K562 (cell line): ENCODE measurements around the gene ZNF488. TPM values are rescaled to one million over a fixed set of nuclear protein-coding genes. Genes with fewer than 3 reads are reported as not detected.

ENCODE experiments used
- ATAC-seq: fragments of 200-7000 bp; cut with Tn5 transposase; 3 replicates; pipeline ENCODE4 v1.9.1; 2020; ENCODE audit warnings: moderate library complexity
- BruUV-seq: library from RNA; stranded (reverse); fragments of 400-500 nt; replicated peaks from 2 replicates; lab custom pipeline; 2021; lab: Mats Ljungman, UMichigan
- CTCF ChIA-PET: fragments of 300-600 bp; formaldehyde crosslinking; extraction: SDS; loops from one replicate; lab custom pipeline; 2021; ENCODE audit warnings: low intra/inter-chr PET ratio; lab: Yijun Ruan, JAX
- POLR2A ChIA-PET: fragments of 300-600, 350-650 bp; sonication (Branson Sonifier 250); formaldehyde crosslinking; extraction: SDS; loops from one replicate; lab custom pipeline; 2021; ENCODE audit warnings: antibody characterized with exemption, inconsistent platforms; lab: Yijun Ruan, JAX
- DNase-seq, 4 experiments: peaks; one replicate each; pipeline versions ENCODE4 v3.0.0 to v3.0.0-alpha.2; 2011 to 2018; ENCODE audit warnings: low spot score in 3 of 4, mixed read lengths in 3 of 4; ENCODE audit errors: extremely low read depth in 1 of 4
- FAIRE-seq: peaks from 2 replicates; lab custom pipeline; 2011; peaks lifted over from hg19 to GRCh38; lab: Jason Lieb, UNC
- H2AFZ ChIP-seq: 2 replicates; pipeline ENCODE4 v1.6.0; 2011; ENCODE audit warnings: low read depth, low read length, control low read depth, inconsistent platforms
- H3K27ac ChIP-seq: fragments of 200-600 bp; 3 replicates; pipeline ENCODE4 v1.8.0; 2011; ENCODE audit warnings: low read depth, mild to moderate bottlenecking, control low read depth, inconsistent platforms, low read length, moderate library complexity, mixed read lengths; ENCODE audit errors: extremely low read depth
- H3K27me3 ChIP-seq, 2 experiments: fragments of 300-600 bp in 1 of 2; 2 replicates in 1 of 2; 3 replicates in 1 of 2; pipeline versions ENCODE4 v1.6.0 to v1.8.0; 2011; ENCODE audit warnings: inconsistent platforms in 2 of 2, low read length in 2 of 2, mild to moderate bottlenecking in 1 of 2, mixed read lengths in 1 of 2, moderate library complexity in 1 of 2; ENCODE audit not compliant: control insufficient read depth in 2 of 2, insufficient read depth in 2 of 2
- H3K36me3 ChIP-seq: fragments of 300-600 bp; 3 replicates; pipeline ENCODE4 v1.8.0; 2011; ENCODE audit warnings: mild to moderate bottlenecking, low read length, inconsistent platforms; ENCODE audit not compliant: control insufficient read depth, insufficient read depth
- H3K4me1 ChIP-seq, 2 experiments: fragments of 200-600 bp in 1 of 2; replicated peaks in 1 of 2; 2 replicates in 1 of 2; 3 replicates in 1 of 2; pipeline versions ENCODE4 v1.5.1 to v1.8.0; 2011; ENCODE audit warnings: inconsistent platforms in 2 of 2, low read length in 2 of 2, mild to moderate bottlenecking in 1 of 2, mixed read lengths in 1 of 2, moderate library complexity in 1 of 2; ENCODE audit not compliant: control insufficient read depth in 2 of 2, insufficient read depth in 2 of 2
- H3K4me2 ChIP-seq: 2 replicates; pipeline ENCODE4 v1.6.1; 2011; ENCODE audit warnings: low read length, control low read depth, inconsistent platforms, mixed read lengths; ENCODE audit not compliant: insufficient read depth
- H3K4me3 ChIP-seq: fragments of 200-600 bp; sonication (generic), shearing (Covaris generic); 2 replicates; pipeline ENCODE4 v1.5.1; 2016; ENCODE audit warnings: control low read depth, inconsistent platforms
- H3K79me2 ChIP-seq: fragments of 200-600 bp; 3 replicates; pipeline ENCODE4 v1.8.0; 2011; ENCODE audit warnings: low read length, inconsistent platforms; ENCODE audit not compliant: control insufficient read depth, insufficient read depth
- H3K9ac ChIP-seq, 2 experiments: 2 replicates each; pipeline versions ENCODE4 v1.6.0 to v1.6.1; 2011; ENCODE audit warnings: low read depth in 2 of 2, low read length in 2 of 2, control low read depth in 1 of 2, inconsistent platforms in 1 of 2, mild to moderate bottlenecking in 1 of 2, mixed read lengths in 1 of 2; ENCODE audit not compliant: insufficient read depth in 1 of 2
- H3K9me1 ChIP-seq: one replicate; pipeline ENCODE4 v1.6.0; 2011; ENCODE audit warnings: inconsistent platforms, mild to moderate bottlenecking, low read length, moderate library complexity; ENCODE audit not compliant: control insufficient read depth, insufficient read depth
- H3K9me3 ChIP-seq: replicated peaks from 2 replicates; pipeline ENCODE4 v1.5.1; 2011; ENCODE audit warnings: low read depth, low read length, inconsistent platforms; ENCODE audit not compliant: control insufficient read depth, insufficient read depth
- H4K20me1 ChIP-seq: replicated peaks from 2 replicates; pipeline ENCODE4 v1.6.1; 2011; ENCODE audit warnings: low read length, inconsistent platforms, mixed read lengths; ENCODE audit not compliant: control insufficient read depth, insufficient read depth
- CHCHD3 ChIP-seq: fragments of 250-450 bp; sonication (Bioruptor Pico); IDR thresholded peaks from 2 replicates; pipeline ENCODE4 v2.1.2; 2022; ENCODE audit warnings: mild to moderate bottlenecking
- CTCF ChIP-seq, 3 experiments: IDR thresholded peaks in 2 of 3; conservative IDR thresholded peaks in 1 of 3; 2 replicates each; pipeline ENCODE4 v1.5.1; 2011 to 2012; ENCODE audit warnings: low read length in 3 of 3, mild to moderate bottlenecking in 3 of 3, control low read depth in 2 of 3, improper control_type of control experiment in 1 of 3, inconsistent platforms in 1 of 3, low read depth in 1 of 3, mixed read lengths in 1 of 3, moderate library complexity in 1 of 3; ENCODE audit not compliant: insufficient read depth in 2 of 3
- RAD21 ChIP-seq, 2 experiments: fragments of 250-450 bp in 1 of 2; fragments of 450-650 bp in 1 of 2; sonication (Bioruptor Pico) in 1 of 2; formaldehyde crosslinking in 1 of 2; IDR thresholded peaks in 1 of 2; conservative IDR thresholded peaks in 1 of 2; 2 replicates each; pipeline versions ENCODE4 v1.4.0 to v1.8.0; 2020 to 2022; ENCODE audit warnings: mild to moderate bottlenecking in 2 of 2, moderate library complexity in 1 of 2
- WGBS: fragments of 100-300 bp; shearing (Covaris generic); methylation state at CpG from one replicate; pipeline ENCODE4 v1.1.6; 2016; ENCODE audit warnings: low coverage, mixed read lengths; ENCODE audit not compliant: insufficient coverage; ENCODE audit errors: missing lambda C conversion rate; 5-methylcytosine and 5-hydroxymethylcytosine counted together
- in situ Hi-C: fragments of 300-500 bp; cut with MboI; formaldehyde crosslinking; loops from 4 replicates; pipeline ENCODE4 v1.15.0; 2018; ENCODE audit warnings: inconsistent platforms, mixed read lengths
- intact Hi-C: fragments of 100-400 bp; cut with micrococcal nuclease; formaldehyde crosslinking; loops from 2 replicates; pipeline ENCODE4 v1.14.2; 2022
- polyA plus RNA-seq, 8 experiments: library from polyadenylated mRNA; depleted of rRNA in 4 of 8; stranded (reverse) in 5 of 8; unstranded in 3 of 8; fragments of >200 nt; fragmentation: Nextera tagmentation in 2 of 8; fragmentation: Illumina TruSeq in 1 of 8; extraction: Ambion mirVana in 2 of 8; extraction: Trizol in 1 of 8; gene quantifications; 2 replicates each; pipeline versions ENCODE4 v1.2.1 to v1.2.3, GENCODE V29; 2011 to 2014; ENCODE audit warnings: inconsistent platforms in 1 of 8, missing spikeins in 1 of 8
- total RNA-seq, 7 experiments: library from RNA; depleted of rRNA in 6 of 7; stranded (reverse); fragments of >200 nt in 6 of 7; fragmentation: Illumina TruSeq in 2 of 7; extraction: Trizol in 2 of 7; gene quantifications; 2 replicates each; pipeline versions ENCODE4 v1.2.1 to v1.2.3, GENCODE V29; 2011 to 2021; ENCODE audit warnings: low replicate concordance in 1 of 7

The ZNF488 gene
- total and polyA plus RNA-seq, 9 of the 15 experiments (the other 6 are each of a cell fraction or from before 2014, with no cell fraction given): 0.03 to 0.09 (median 0.05) TPM; not detected in 3

GRCh38 chr10:47374611-47375536 is 9.2 kb downstream of the ZNF488 start:
- Histone ChIP-seq H2AFZ (no peak overlapping the region), H3K27ac (no peak overlapping the region), H3K36me3 (no peaks in the 10 kb centered on the region), H3K4me1 (no peaks in the 10 kb centered on the region), H3K9me1 (peaks cover 5% of the 10 kb centered on the region), H3K4me3 (no peak overlapping the region), H3K9me3 (no peaks in the 10 kb centered on the region), H3K4me2 (no peak overlapping the region), H3K79me2 (no peaks in the 10 kb centered on the region), H3K27me3 (peaks cover 46 to 78% of the 10 kb centered on the region in 2 experiments), H4K20me1 (0 out of 2 replicates have a peak, but pooled peaks cover 5% of the 10 kb centered on the region), H3K9ac (no peak overlapping the region)
- intact Hi-C loops: no loop called here
- TF ChIP-seq RAD21 (CRISPR knock-in tag; conservative IDR thresholded peaks at IDR 0.05 in 1 of 2, IDR thresholded peaks at IDR 0.05 in 1 of 2) (peak in 1 of 2 experiments; percentile 23; a peak in 1 of 4 replicates), CHCHD3 (CRISPR knock-in tag) (no peak), CTCF (IDR thresholded peaks at IDR 0.05 in 2 of 3, conservative IDR thresholded peaks at IDR 0.05 in 1 of 3; ENCODE audit: insufficient read depth in 2 of 3, low read depth in 1 of 3, low read length in 3 of 3) (peak in 1 of 3 experiments; percentile 19; a peak in 1 of 6 replicates)
- POLR2A ChIA-PET: interaction anchor here (0.6 to 1.3 kb wide), 2 partner anchors 10 to 287 kb away, joined by 3 to 4 read pairs; partner anchors contain the start of gene ZNF488
- 1% methylated on average over 12 of the region's 12 CpGs for WGBS
- no peak for FAIRE-seq
- BruUV-seq: no TSS peak
- CTCF ChIA-PET: no interaction called here
- peak; percentile 54; the same call in 1 of the 3 replicates for ATAC-seq
- DNase-seq: no peak
- in situ Hi-C loops: no loop called here
